GM23338 (cell line): ENCODE measurements around the gene FBXL5. TPM values are rescaled to one million over a fixed set of nuclear protein-coding genes. Genes with fewer than 3 reads are reported as not detected.

Source experiments
- ATAC-seq: fragments of 200-7000 bp; cut with Tn5 transposase; 3 replicates; pipeline ENCODE4 v1.9.1; 2020
- DNase-seq: peaks from one replicate; pipeline ENCODE4 v3.0.0-alpha.2; 2015; ENCODE audit warnings: low spot score
- H2AFZ ChIP-seq: fragments of 200-600 bp; sonication (generic); 2 replicates; pipeline ENCODE4 v1.8.0; 2016; ENCODE audit warnings: antibody characterized with exemption, mild to moderate bottlenecking, moderate library complexity
- H3F3A ChIP-seq: fragments of 200-600 bp; sonication (generic); replicated peaks from 2 replicates; pipeline ENCODE4 v1.8.0; 2017; ENCODE audit warnings: antibody characterized with exemption, mixed run types, low read depth
- H3K27ac ChIP-seq: fragments of 200-600 bp; sonication (generic); 2 replicates; pipeline ENCODE4 v1.6.1; 2016; ENCODE audit warnings: low read depth
- H3K27me3 ChIP-seq: fragments of 200-600 bp; sonication (generic); 2 replicates; pipeline ENCODE4 v1.8.0; 2016; ENCODE audit warnings: mild to moderate bottlenecking, mixed run types, moderate library complexity; ENCODE audit not compliant: insufficient read depth
- H3K36me3 ChIP-seq: fragments of 200-600 bp; sonication (generic); 2 replicates; pipeline ENCODE4 v1.8.0; 2016; ENCODE audit warnings: mild to moderate bottlenecking; ENCODE audit not compliant: insufficient read depth
- H3K4me1 ChIP-seq: fragments of 200-600 bp; sonication (generic); 2 replicates; pipeline ENCODE4 v1.8.0; 2016; ENCODE audit warnings: mild to moderate bottlenecking, moderate library complexity; ENCODE audit not compliant: insufficient read depth
- H3K4me2 ChIP-seq: fragments of 200-600 bp; sonication (generic); 2 replicates; pipeline ENCODE4 v1.7.1; 2017; ENCODE audit warnings: mixed run types
- H3K4me3 ChIP-seq: fragments of 200-600 bp; sonication (generic); 2 replicates; pipeline ENCODE4 v1.6.1; 2016; ENCODE audit warnings: mixed run types
- H3K79me2 ChIP-seq: fragments of 200-600 bp; sonication (generic); replicated peaks from 2 replicates; pipeline ENCODE4 v1.8.0; 2017; ENCODE audit warnings: mild to moderate bottlenecking; ENCODE audit not compliant: insufficient read depth
- H3K9me2 ChIP-seq: fragments of 200-600 bp; sonication (generic); 2 replicates; pipeline ENCODE4 v1.8.0; 2017; ENCODE audit not compliant: insufficient read depth
- H4K20me1 ChIP-seq: fragments of 200-600 bp; sonication (generic); replicated peaks from 2 replicates; pipeline ENCODE4 v1.8.0; 2017; ENCODE audit warnings: mild to moderate bottlenecking; ENCODE audit not compliant: insufficient read depth
- H3K27ac Mint-ChIP-seq: 2 replicates; pipeline ENCODE4 v1.8.0; 2020; ENCODE audit warnings: inconsistent platforms, mild to moderate bottlenecking, moderate library complexity, mixed read lengths
- H3K27me3 Mint-ChIP-seq: 3 replicates; pipeline ENCODE4 v1.8.0; 2022; ENCODE audit warnings: low read depth, mild to moderate bottlenecking, moderate library complexity, mixed read lengths, inconsistent platforms; ENCODE audit not compliant: insufficient read depth, poor library complexity
- H3K36me3 Mint-ChIP-seq: 3 replicates; pipeline ENCODE4 v1.8.0; 2021; ENCODE audit warnings: low read depth, mild to moderate bottlenecking, inconsistent platforms, moderate library complexity, mixed read lengths
- H3K4me1 Mint-ChIP-seq: 3 replicates; pipeline ENCODE4 v1.8.0; 2020; ENCODE audit warnings: mild to moderate bottlenecking, inconsistent platforms, mixed read lengths
- H3K4me3 Mint-ChIP-seq: 3 replicates; pipeline ENCODE4 v1.8.0; 2021; ENCODE audit warnings: moderate library complexity, mild to moderate bottlenecking, inconsistent platforms, mixed read lengths
- H3K9me3 Mint-ChIP-seq: 3 replicates; pipeline ENCODE4 v1.8.0; 2020; ENCODE audit warnings: moderate library complexity, mild to moderate bottlenecking, inconsistent platforms, mixed read lengths
- CREB1 ChIP-seq: fragments of 250-450 bp; sonication (Bioruptor Pico); IDR thresholded peaks from 2 replicates; pipeline ENCODE4 v1.5.0; 2020; ENCODE audit warnings: low read depth, mild to moderate bottlenecking, moderate library complexity
- CTCF ChIP-seq, 2 experiments: fragments of 200-600 bp in 1 of 2; sonication (generic) in 1 of 2; conservative IDR thresholded peaks; 2 replicates each; pipeline versions ENCODE4 v1.5.1 to v1.6.1; 2016 to 2017; ENCODE audit warnings: antibody characterized with exemption in 2 of 2, low read depth in 2 of 2, mild to moderate bottlenecking in 2 of 2, moderate library complexity in 1 of 2
- ETS1 ChIP-seq: IDR thresholded peaks from 2 replicates; pipeline ENCODE4 v1.6.1; 2016; ENCODE audit warnings: antibody characterized with exemption
- EZH2 ChIP-seq: fragments of 200-600 bp; sonication (generic); IDR thresholded peaks from one replicate; pipeline ENCODE4 v1.8.0; 2017; ENCODE audit warnings: antibody characterized with exemption, mild to moderate bottlenecking, low read depth; ENCODE audit not compliant: unreplicated experiment
- JUNB ChIP-seq: IDR thresholded peaks from one replicate; pipeline ENCODE4 v1.6.1; 2016; ENCODE audit warnings: antibody characterized with exemption; ENCODE audit not compliant: unreplicated experiment
- POLR2AphosphoS5 ChIP-seq: IDR thresholded peaks from 2 replicates; pipeline ENCODE4 v1.6.1; 2016; ENCODE audit warnings: antibody characterized with exemption, low read depth
- STAT1 ChIP-seq: IDR thresholded peaks from one replicate; pipeline ENCODE4 v1.6.1; 2016; ENCODE audit warnings: antibody characterized with exemption; ENCODE audit not compliant: unreplicated experiment
- ZNF114 ChIP-seq: fragments of 250-450 bp; sonication (Bioruptor Pico); IDR thresholded peaks from 2 replicates; pipeline ENCODE4 v1.5.0; 2020; ENCODE audit warnings: mild to moderate bottlenecking, moderate library complexity
- ZNF331 ChIP-seq: fragments of 250-450 bp; sonication (Bioruptor Pico); IDR thresholded peaks from 2 replicates; pipeline ENCODE4 v1.5.0; 2020; ENCODE audit warnings: low read depth, mild to moderate bottlenecking, moderate library complexity
- ZNF462 ChIP-seq: fragments of 250-450 bp; sonication (Bioruptor Pico); IDR thresholded peaks from 2 replicates; pipeline ENCODE4 v1.5.0; 2020; ENCODE audit warnings: mild to moderate bottlenecking, moderate library complexity
- polyA plus RNA-seq: library from polyadenylated mRNA; unstranded; fragments of >200 nt; fragmentation: Nextera tagmentation; extraction: Ambion mirVana; gene quantifications from 2 replicates; pipeline ENCODE4 v1.2.1, GENCODE V29; 2016
- total RNA-seq: library from RNA; depleted of rRNA; stranded (reverse); fragments of >200 nt; shearing (Covaris generic); gene quantifications from 2 replicates; pipeline ENCODE4 v1.2.3, GENCODE V29; 2014

FBXL5 gene
- total and polyA plus RNA-seq, 2 experiments from 2014 or later = 55.7 to 81.9 TPM

- Histone ChIP-seq H3K4me3 (no peak overlapping the region), H4K20me1 (no peaks in the 10 kb centered on the region), H3K27me3 (no peaks in the 10 kb centered on the region), H3K4me2 (no peak overlapping the region), H3K27ac (no peak overlapping the region), H2AFZ (no peak overlapping the region), H3K9me2 (no peaks in the 10 kb centered on the region), H3K4me1 (no peaks in the 10 kb centered on the region), H3F3A (no peaks in the 10 kb centered on the region), H3K79me2 (no peaks in the 10 kb centered on the region), H3K36me3 (no peaks in the 10 kb centered on the region)
- DNase-seq (no peak), ATAC-seq (no peak)
- H3K27me3 Mint-ChIP-seq = no peaks in the 10 kb centered on the region
- H3K9me3 Mint-ChIP-seq = no peaks in the 10 kb centered on the region
- TF ChIP-seq ZNF462 (CRISPR knock-in tag) (no peak), ETS1 (no peak), EZH2 (no peak), ZNF114 (no peak), ZNF331 (CRISPR knock-in tag) (no peak), POLR2AphosphoS5 (no peak), STAT1 (no peak), JUNB (no peak), CREB1 (CRISPR knock-in tag) (no peak), CTCF (conservative IDR thresholded peaks at IDR 0.05; ENCODE audit: low read depth in 2 of 2) (no peak)
- H3K36me3 Mint-ChIP-seq = peaks cover 15% of the 10 kb centered on the region; the same call in 2 of the 3 replicates
- H3K4me3 Mint-ChIP-seq = no peak overlapping the region
- H3K27ac Mint-ChIP-seq = no peak overlapping the region
- no peaks in the 10 kb centered on the region for H3K4me1 Mint-ChIP-seq
Measured at GRCh38 chr4:15568821-15569220, 86.3 kb downstream of the FBXL5 start.
